ENCODE results near the gene KLHL22.

Gene KLHL22

DNA sequence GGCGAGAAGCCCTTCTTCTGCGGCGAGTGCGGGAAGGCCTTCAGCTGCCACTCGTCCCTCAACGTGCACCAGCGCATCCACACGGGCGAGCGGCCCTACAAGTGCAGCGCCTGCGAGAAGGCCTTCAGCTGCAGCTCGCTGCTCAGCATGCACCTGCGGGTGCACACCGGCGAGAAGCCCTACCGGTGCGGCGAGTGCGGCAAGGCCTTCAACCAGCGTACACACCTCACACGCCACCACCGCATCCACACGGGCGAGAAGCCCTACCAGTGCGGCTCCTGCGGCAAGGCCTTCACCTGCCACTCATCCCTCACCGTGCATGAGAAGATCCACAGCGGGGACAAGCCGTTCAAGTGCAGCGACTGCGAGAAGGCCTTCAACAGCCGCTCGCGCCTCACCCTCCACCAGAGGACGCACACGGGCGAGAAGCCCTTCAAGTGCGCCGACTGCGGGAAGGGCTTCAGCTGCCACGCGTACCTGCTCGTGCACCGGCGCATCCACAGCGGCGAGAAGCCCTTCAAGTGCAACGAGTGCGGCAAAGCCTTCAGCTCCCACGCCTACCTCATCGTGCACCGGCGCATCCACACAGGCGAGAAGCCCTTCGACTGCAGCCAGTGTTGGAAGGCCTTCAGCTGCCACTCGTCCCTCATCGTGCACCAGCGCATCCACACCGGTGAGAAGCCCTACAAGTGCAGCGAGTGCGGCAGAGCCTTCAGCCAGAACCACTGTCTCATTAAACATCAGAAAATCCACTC lies 89.5 kb downstream of the KLHL22 start:
- TF ChIP-seq, protein P1, sequence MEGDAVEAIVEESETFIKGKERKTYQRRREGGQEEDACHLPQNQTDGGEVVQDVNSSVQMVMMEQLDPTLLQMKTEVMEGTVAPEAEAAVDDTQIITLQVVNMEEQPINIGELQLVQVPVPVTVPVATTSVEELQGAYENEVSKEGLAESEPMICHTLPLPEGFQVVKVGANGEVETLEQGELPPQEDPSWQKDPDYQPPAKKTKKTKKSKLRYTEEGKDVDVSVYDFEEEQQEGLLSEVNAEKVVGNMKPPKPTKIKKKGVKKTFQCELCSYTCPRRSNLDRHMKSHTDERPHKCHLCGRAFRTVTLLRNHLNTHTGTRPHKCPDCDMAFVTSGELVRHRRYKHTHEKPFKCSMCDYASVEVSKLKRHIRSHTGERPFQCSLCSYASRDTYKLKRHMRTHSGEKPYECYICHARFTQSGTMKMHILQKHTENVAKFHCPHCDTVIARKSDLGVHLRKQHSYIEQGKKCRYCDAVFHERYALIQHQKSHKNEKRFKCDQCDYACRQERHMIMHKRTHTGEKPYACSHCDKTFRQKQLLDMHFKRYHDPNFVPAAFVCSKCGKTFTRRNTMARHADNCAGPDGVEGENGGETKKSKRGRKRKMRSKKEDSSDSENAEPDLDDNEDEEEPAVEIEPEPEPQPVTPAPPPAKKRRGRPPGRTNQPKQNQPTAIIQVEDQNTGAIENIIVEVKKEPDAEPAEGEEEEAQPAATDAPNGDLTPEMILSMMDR (IDR thresholded peaks at IDR 0.05; ENCODE audit: low read depth, low read length): no peak
- no peak for DNase-seq (ENCODE audit: low read depth in 2 of 2)
- no peak overlapping the region for H3K4me3 ChIP-seq (replicated peaks in 1 of 2; ENCODE audit: low read depth in 2 of 2, low read length in 2 of 2)

DNA sequence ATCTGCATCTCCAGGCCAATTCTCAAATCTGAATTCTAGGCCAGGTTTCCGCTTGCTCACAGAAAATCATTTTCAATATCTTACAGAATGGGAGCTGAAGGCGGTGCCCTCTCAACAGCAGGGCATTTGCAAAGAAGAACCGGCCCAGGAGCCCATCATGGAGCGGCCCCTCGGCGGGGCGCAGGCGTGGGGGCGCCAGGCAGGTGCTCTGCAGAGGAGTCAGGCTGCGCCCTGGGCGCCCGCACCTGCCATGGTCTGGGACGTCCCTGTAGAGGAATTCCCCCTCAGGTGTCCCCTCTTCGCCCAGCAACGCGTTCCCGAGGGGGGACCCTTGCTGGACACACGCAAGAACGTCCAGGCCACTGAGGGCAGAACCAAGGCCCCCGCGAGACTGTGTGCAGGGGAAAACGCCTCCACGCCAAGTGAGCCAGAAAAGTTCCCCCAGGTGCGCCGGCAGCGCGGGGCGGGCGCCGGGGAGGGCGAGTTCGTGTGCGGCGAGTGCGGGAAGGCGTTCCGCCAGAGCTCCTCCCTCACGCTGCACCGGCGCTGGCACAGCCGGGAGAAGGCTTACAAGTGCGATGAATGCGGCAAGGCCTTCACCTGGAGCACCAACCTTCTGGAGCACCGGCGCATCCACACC lies 90.2 kb downstream of the KLHL22 start:
- TF ChIP-seq, protein P1 (IDR thresholded peaks at IDR 0.05; ENCODE audit: low read depth, low read length): no peak
- H3K4me3 ChIP-seq (replicated peaks in 1 of 2; ENCODE audit: low read depth in 2 of 2, low read length in 2 of 2): no peak overlapping the region
- no peak for DNase-seq (ENCODE audit: low read depth in 2 of 2)

DNA sequence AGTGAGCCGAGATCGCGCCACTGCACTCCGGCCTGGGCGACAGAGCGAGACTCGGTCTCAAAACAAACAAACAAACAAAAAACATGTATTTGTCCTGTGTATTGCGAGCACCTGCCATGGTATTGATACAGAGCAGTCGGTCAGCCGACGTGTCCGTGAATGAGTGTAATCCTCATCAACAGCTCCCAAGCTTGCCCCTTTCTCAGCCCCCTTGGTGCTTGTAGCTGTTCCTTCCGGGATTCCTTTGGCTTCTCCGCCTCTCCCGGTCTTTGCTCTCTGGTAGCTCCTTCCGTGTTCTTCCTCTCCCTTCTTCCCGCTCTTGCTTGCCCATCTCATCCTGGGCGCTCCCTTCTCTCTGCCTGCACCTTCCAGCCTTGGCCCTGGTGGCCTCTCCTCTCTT lies 90.7 kb downstream of the KLHL22 start:
- TF ChIP-seq, protein P1 (IDR thresholded peaks at IDR 0.05; ENCODE audit: low read depth, low read length): no peak
- no peak for DNase-seq (ENCODE audit: low read depth in 2 of 2)
- no peak overlapping the region for H3K4me3 ChIP-seq (replicated peaks in 1 of 2; ENCODE audit: low read depth in 2 of 2, low read length in 2 of 2)

DNA sequence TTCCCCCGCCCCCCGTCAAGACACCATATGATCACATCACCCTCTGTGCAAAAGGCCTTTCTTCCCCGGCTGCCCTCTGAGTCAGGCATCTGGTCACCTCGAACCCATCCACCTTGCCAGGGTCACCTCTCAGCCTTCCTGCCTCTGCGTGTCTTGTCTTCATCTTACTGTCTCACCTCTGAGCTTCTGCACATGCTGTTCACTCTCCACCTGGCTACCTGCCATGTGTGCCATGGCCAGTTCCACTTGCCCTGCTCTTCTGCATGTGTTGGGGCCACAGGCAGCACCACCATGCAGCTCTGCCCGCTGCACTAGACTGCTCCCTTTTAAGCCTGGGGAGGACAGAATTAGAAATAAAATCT lies 91.8 kb downstream of the KLHL22 start:
- TF ChIP-seq, protein P1 (IDR thresholded peaks at IDR 0.05; ENCODE audit: low read depth, low read length): no peak
- no peak overlapping the region for H3K4me3 ChIP-seq (replicated peaks in 1 of 2; ENCODE audit: low read depth in 2 of 2, low read length in 2 of 2)
- DNase-seq (ENCODE audit: low read depth in 2 of 2): no peak

DNA sequence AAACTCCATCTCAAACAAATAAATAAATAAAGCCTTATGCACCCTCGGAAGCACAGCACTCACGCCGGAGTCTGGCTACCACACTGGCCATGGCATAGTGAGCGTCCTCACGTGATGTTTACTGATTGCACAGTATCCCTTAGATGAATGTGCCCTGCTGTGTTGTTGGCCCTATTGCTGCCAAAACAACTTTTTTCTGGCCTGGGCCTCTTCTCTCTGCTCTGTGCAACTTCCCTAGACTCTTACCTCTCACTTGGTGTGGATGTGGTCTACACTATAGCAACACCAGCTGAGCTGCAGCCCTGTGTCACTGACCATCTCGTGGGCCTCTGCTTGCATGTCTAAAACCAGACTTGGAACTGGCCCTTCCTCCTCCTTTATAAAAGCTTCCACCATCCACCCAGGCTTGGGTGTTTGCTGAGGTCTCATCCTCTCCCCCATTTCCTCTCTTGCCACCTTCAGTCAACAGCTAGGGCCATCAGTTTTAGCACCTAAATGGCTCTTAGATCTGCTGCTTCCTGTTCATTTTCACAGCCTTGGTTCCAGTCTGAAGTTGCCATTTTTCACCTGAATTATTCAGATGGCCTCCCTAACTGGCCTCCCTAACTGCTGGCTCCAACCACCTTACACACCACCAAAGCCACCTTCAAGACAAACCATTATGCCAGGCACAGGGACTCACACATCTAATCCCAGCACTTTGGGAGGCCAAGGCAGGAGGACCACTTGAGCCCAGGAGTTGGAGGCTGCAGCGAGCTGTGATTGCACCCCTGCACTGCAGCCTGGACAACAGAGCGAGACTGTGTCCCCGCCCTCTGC lies 92.4 kb downstream of the KLHL22 start:
- no peak overlapping the region for H3K4me3 ChIP-seq (replicated peaks in 1 of 2; ENCODE audit: low read depth in 2 of 2, low read length in 2 of 2)
- no peak for DNase-seq (ENCODE audit: low read depth in 2 of 2)
- TF ChIP-seq, protein P1 (IDR thresholded peaks at IDR 0.05; ENCODE audit: low read depth, low read length): no peak

DNA sequence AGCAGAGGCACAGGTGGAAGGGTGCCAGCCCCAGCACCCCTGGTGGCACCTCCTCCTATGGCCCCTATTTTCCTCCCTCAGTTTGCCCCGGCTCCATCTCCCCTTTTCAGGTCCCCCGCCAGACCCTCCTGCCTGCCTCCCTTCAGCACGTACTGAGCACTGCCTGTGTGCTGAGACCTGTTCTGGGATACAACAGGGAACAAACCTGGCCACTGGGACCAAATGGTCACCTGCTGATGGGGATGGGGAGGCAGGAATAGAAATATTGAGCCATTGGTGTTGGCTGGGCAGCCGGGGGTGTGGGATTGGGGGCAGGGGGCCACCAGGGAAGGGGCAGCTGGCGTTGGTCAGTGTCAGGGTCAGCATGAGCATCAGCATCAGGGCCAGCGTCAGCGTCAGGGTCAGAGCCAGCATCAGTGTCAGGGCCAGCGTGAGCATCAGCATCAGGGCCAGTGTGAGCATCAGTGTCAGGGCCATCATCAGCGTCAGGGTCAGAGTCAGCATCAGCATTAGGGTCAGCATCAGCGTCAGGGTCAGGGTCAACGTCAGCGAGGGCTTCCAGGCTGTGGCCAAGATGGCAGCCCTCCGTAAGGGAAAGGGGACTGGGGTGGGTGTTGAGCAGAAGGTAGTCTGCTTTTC lies 94.1 kb downstream of the KLHL22 start:
- no peak for DNase-seq (ENCODE audit: low read depth in 2 of 2)
- no peak overlapping the region for H3K4me3 ChIP-seq (replicated peaks in 1 of 2; ENCODE audit: low read depth in 2 of 2, low read length in 2 of 2)
- TF ChIP-seq, protein P1 (IDR thresholded peaks at IDR 0.05; ENCODE audit: low read depth, low read length): no peak
